Mesothelial cell of epicardium (in vitro differentiated cells): ENCODE results near the gene USP32. TPM values are rescaled to one million over a fixed set of nuclear protein-coding genes. Genes with fewer than 3 reads are reported as not detected.

Experiments
- DNase-seq, 2 experiments: peaks; one replicate each; pipeline ENCODE4 v3.0.0; 2021; ENCODE audit warnings: low spot score in 2 of 2; ENCODE audit not compliant: unreplicated experiment in 2 of 2
- H3K27ac Mint-ChIP-seq: 2 replicates; pipeline ENCODE4 v1.8.0; 2021; ENCODE audit warnings: mixed read lengths
- H3K27me3 Mint-ChIP-seq: 2 replicates; pipeline ENCODE4 v1.8.0; 2021; ENCODE audit warnings: low read depth, mixed read lengths
- H3K36me3 Mint-ChIP-seq: 2 replicates; pipeline ENCODE4 v1.8.0; 2021; ENCODE audit warnings: mixed read lengths
- H3K4me1 Mint-ChIP-seq: 2 replicates; pipeline ENCODE4 v1.8.0; 2021; ENCODE audit warnings: mixed read lengths
- H3K4me3 Mint-ChIP-seq: 2 replicates; pipeline ENCODE4 v1.8.0; 2021; ENCODE audit warnings: mild to moderate bottlenecking, moderate library complexity, mixed read lengths
- H3K9me3 Mint-ChIP-seq: 2 replicates; pipeline ENCODE4 v1.8.0; 2021; ENCODE audit warnings: mixed read lengths
- total RNA-seq: library from RNA; stranded (reverse); gene quantifications from 3 replicates; pipeline ENCODE4 v1.2.1, GENCODE V29; 2021
- TF ChIP-seq, protein P1 (sequence below): fragments of 200-600 bp; sonication (generic); IDR thresholded peaks from one replicate; pipeline ENCODE4 v1.5.0; 2021; ENCODE audit warnings: antibody characterized with exemption; ENCODE audit not compliant: unreplicated experiment

USP32 gene
- total RNA-seq, 1 donor from 2014 or later: 48.4 TPM

DNA sequence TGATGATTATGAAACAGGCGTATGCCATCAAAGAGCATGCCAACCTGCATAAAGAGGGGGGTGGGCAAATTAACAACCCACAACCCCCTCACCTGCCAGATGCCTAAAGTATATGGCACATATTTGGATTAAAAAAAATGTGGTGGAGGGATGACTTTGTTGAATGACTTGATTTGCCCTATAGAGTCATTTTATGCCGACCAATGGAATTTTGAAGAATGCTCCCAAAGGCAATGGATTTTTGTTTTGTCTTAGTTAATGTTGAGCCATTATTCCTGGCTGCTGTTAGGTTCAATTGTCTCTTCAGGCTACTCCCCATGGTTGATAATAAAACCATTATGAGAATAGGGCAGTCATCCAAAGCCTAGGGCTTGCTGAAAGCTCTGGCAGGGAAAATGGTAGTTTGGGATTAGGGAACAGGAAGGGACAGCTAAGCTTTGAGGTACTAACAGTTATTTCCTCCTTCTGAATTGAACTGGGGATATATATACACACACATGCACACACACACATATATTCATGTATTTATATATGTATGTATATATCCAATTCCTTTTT, 24.5 kb upstream of the USP32 start:
- H3K27ac Mint-ChIP-seq: no peak overlapping the region
- H3K36me3 Mint-ChIP-seq: no peaks in the 10 kb centered on the region
- no peak overlapping the region for H3K4me3 Mint-ChIP-seq
- H3K27me3 Mint-ChIP-seq: no peaks in the 10 kb centered on the region
- H3K4me1 Mint-ChIP-seq: peaks cover 10% of the 10 kb centered on the region
- TF ChIP-seq, protein P1, sequence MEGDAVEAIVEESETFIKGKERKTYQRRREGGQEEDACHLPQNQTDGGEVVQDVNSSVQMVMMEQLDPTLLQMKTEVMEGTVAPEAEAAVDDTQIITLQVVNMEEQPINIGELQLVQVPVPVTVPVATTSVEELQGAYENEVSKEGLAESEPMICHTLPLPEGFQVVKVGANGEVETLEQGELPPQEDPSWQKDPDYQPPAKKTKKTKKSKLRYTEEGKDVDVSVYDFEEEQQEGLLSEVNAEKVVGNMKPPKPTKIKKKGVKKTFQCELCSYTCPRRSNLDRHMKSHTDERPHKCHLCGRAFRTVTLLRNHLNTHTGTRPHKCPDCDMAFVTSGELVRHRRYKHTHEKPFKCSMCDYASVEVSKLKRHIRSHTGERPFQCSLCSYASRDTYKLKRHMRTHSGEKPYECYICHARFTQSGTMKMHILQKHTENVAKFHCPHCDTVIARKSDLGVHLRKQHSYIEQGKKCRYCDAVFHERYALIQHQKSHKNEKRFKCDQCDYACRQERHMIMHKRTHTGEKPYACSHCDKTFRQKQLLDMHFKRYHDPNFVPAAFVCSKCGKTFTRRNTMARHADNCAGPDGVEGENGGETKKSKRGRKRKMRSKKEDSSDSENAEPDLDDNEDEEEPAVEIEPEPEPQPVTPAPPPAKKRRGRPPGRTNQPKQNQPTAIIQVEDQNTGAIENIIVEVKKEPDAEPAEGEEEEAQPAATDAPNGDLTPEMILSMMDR: no peak
- no peak for DNase-seq
- H3K9me3 Mint-ChIP-seq: no peaks in the 10 kb centered on the region

DNA sequence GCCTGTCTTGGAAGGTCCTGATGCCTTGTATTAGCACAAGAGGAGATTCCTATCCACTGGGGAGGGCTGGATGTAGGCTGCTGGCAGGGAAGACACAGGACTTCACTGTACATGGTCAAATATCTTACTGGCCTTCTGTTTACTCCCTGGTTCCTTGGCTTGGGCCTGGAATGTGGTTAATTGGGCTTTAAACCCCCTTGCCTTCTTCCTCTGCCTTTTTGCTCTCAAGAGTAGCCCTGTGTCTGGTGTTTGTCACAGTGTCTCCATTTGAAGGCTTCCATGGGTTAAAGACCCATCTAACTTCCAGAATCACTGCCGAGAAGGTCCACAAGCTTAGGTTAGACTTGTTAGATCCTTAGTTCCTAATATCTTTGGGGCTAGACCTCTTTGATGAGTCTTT, 23.2 kb upstream of the USP32 start:
- H3K9me3 Mint-ChIP-seq: peaks cover under 1% of the 10 kb centered on the region
- no peak for DNase-seq
- peaks cover 6% of the 10 kb centered on the region for H3K4me1 Mint-ChIP-seq
- no peak overlapping the region for H3K27ac Mint-ChIP-seq
- TF ChIP-seq, protein P1: no peak
- H3K4me3 Mint-ChIP-seq: no peak overlapping the region
- H3K27me3 Mint-ChIP-seq: no peaks in the 10 kb centered on the region
- no peaks in the 10 kb centered on the region for H3K36me3 Mint-ChIP-seq

DNA sequence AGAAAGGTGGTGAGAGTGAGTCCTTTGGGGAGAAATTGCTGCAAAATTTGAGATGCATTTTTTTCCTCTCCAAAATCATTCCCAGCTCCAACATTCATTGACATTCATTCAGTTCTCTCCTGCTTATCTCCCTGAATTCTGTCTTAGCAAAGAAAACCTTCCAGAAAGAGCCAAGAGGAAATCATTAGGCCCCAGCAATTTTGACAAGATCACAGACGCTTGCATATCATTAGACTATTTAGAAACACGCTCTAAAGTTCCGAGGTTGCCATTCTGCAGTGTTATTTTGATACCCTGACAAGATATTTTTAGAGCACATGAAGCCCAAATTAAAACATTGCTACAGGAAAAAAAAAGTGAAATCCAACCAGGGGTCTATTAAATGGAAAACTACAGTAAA, 20.8 kb upstream of the USP32 start:
- Mint-ChIP-seq H3K4me3 (no peak overlapping the region), H3K27ac (no peak overlapping the region), H3K4me1 (peaks cover 9% of the 10 kb centered on the region), H3K27me3 (no peaks in the 10 kb centered on the region), H3K9me3 (peaks cover 4% of the 10 kb centered on the region), H3K36me3 (no peaks in the 10 kb centered on the region)
- no peak for DNase-seq
- TF ChIP-seq, protein P1: no peak

DNA sequence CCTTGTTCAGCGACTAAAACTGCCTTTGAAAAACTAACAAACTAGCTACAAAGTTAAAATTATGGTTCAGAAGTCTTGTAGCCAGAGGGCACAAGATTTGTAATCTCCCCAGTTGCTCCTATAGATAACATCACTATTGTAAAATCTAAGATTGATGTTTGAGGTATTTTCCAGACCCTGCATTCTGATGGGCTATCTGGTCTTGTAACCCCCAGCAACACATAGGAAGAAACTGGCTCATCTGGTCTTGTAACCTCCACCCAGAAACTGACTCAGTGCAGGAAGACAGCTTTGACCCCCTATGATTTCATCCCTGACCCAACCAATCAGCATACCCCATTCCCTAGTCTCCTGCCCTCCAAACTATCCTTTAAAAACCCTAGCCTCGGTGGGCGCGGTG, 18.1 kb upstream of the USP32 start:
- TF ChIP-seq, protein P1: no peak
- no peak for DNase-seq
- Mint-ChIP-seq H3K36me3 (no peaks in the 10 kb centered on the region), H3K4me1 (peaks cover 9% of the 10 kb centered on the region), H3K27ac (no peak overlapping the region), H3K27me3 (no peaks in the 10 kb centered on the region), H3K4me3 (no peak overlapping the region), H3K9me3 (peaks cover 9% of the 10 kb centered on the region)

DNA sequence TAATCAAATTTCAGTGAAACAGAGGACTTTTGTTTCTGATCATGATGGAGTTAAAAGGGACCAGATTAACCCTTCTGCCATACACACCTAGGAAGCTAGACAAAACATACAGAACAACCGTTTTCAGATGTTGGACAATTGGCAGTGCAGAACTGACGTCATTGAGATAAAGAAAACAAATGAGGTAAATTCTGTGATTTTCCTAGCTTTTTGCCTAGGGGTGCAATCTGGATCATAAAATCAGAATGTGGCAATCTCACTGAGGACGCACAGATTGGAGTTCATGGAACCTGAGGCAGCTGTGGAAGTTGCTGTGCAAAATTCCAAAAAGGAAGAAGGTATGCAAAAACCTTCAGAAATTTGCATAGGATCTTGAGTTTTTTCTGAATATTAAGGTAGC, 15.0 kb upstream of the USP32 start:
- no peaks in the 10 kb centered on the region for H3K36me3 Mint-ChIP-seq
- no peak for DNase-seq
- peaks cover 3% of the 10 kb centered on the region for H3K4me1 Mint-ChIP-seq
- H3K4me3 Mint-ChIP-seq: no peak overlapping the region
- H3K27ac Mint-ChIP-seq: no peak overlapping the region
- H3K9me3 Mint-ChIP-seq: peaks cover 9% of the 10 kb centered on the region
- TF ChIP-seq, protein P1: no peak
- no peaks in the 10 kb centered on the region for H3K27me3 Mint-ChIP-seq

DNA sequence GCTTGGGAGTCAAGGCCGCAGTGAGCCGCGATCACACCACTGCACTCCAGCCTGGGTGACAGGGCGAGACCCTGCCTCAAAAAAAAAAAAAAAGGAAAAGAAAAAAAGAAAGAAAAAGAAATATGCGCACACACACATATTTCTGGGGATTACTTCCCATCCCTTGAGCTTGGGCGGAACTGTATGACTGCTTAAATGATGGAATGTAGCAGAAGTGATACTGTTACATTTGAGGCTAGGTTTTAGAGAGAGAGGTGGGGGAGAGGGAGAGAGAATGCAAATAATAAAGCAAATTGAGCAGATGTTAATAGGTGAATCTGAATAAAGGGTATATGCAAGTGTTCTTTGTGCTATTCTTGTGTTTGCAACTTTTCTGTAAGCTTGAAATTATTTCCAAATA, 12.0 kb upstream of the USP32 start:
- Mint-ChIP-seq H3K9me3 (peaks cover 5% of the 10 kb centered on the region), H3K36me3 (no peaks in the 10 kb centered on the region), H3K4me3 (no peak overlapping the region), H3K27me3 (no peaks in the 10 kb centered on the region), H3K27ac (no peak overlapping the region), H3K4me1 (no peaks in the 10 kb centered on the region)
- TF ChIP-seq, protein P1: no peak
- DNase-seq: no peak
